ENCODE results near the gene TFPI. TPM values are rescaled to one million over a fixed set of nuclear protein-coding genes. Genes with fewer than 3 reads are reported as not detected.

Gene TFPI
- total and polyA plus RNA-seq, 7 donors: 2.3 to 83.1 (median 29.3) TPM

- TF ChIP-seq POLR2A (IDR thresholded peaks at IDR 0.05): no peak
- no peak for TF ChIP-seq POLR2AphosphoS5 (IDR thresholded peaks at IDR 0.05)
- TF ChIP-seq, protein P1, sequence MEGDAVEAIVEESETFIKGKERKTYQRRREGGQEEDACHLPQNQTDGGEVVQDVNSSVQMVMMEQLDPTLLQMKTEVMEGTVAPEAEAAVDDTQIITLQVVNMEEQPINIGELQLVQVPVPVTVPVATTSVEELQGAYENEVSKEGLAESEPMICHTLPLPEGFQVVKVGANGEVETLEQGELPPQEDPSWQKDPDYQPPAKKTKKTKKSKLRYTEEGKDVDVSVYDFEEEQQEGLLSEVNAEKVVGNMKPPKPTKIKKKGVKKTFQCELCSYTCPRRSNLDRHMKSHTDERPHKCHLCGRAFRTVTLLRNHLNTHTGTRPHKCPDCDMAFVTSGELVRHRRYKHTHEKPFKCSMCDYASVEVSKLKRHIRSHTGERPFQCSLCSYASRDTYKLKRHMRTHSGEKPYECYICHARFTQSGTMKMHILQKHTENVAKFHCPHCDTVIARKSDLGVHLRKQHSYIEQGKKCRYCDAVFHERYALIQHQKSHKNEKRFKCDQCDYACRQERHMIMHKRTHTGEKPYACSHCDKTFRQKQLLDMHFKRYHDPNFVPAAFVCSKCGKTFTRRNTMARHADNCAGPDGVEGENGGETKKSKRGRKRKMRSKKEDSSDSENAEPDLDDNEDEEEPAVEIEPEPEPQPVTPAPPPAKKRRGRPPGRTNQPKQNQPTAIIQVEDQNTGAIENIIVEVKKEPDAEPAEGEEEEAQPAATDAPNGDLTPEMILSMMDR (IDR thresholded peaks at IDR 0.05): no peak
- no peak for TF ChIP-seq EP300 (IDR thresholded peaks at IDR 0.05)
- Histone ChIP-seq H3K27ac (no peak overlapping the region), H3K4me1 (no peaks in the 10 kb centered on the region), H3K4me3 (no peak overlapping the region), H3K9me3 (no peaks in the 10 kb centered on the region), H3K27me3 (no peaks in the 10 kb centered on the region), H3K36me3 (no peaks in the 10 kb centered on the region)
- intact Hi-C loops (cut with DNase I): no loop called here
- WGBS, 2 donors: 23 to 39% methylated on average over 4 of the region's 4 CpGs
- no peak for DNase-seq
These were observed 91.4 kb downstream of the TFPI start for GRCh38 chr2:187462839-187463238.

- Histone ChIP-seq H3K4me3 (peak overlapping the region in 3 of 4 donors; percentile 24 to 28 (median 26)), H3K4me1 (no peaks in the 10 kb centered on the region), H3K36me3 (no peaks in the 10 kb centered on the region), H3K9me3 (no peaks in the 10 kb centered on the region), H3K27ac (no peak overlapping the region), H3K27me3 (no peaks in the 10 kb centered on the region)
- DNase-seq: no peak
- intact Hi-C loops (cut with DNase I): no loop called here
- TF ChIP-seq POLR2A (IDR thresholded peaks at IDR 0.05) (no peak), POLR2AphosphoS5 (IDR thresholded peaks at IDR 0.05) (no peak), EP300 (IDR thresholded peaks at IDR 0.05) (no peak)
- TF ChIP-seq, protein P1 (IDR thresholded peaks at IDR 0.05): no peak
- 76 to 80% methylated on average over 28 of the region's 28 CpGs for WGBS, 2 donors
These were observed 92.7 kb downstream of the TFPI start for GRCh38 chr2:187461294-187462261.

- Histone ChIP-seq H3K36me3 (no peaks in the 10 kb centered on the region), H3K27me3 (no peaks in the 10 kb centered on the region), H3K9me3 (no peaks in the 10 kb centered on the region), H3K4me3 (no peak overlapping the region), H3K27ac (no peak overlapping the region), H3K4me1 (no peaks in the 10 kb centered on the region)
- intact Hi-C loops (cut with DNase I): no loop called here
- no peak for DNase-seq
- TF ChIP-seq, protein P1 (IDR thresholded peaks at IDR 0.05): no peak
- TF ChIP-seq EP300 (IDR thresholded peaks at IDR 0.05) (no peak), POLR2AphosphoS5 (IDR thresholded peaks at IDR 0.05) (no peak), POLR2A (IDR thresholded peaks at IDR 0.05) (no peak)
- WGBS, 2 donors: 54 to 79% methylated on average over 2 of the region's 2 CpGs
These were observed 95.0 kb downstream of the TFPI start for GRCh38 chr2:187459256-187459655.

DNA sequence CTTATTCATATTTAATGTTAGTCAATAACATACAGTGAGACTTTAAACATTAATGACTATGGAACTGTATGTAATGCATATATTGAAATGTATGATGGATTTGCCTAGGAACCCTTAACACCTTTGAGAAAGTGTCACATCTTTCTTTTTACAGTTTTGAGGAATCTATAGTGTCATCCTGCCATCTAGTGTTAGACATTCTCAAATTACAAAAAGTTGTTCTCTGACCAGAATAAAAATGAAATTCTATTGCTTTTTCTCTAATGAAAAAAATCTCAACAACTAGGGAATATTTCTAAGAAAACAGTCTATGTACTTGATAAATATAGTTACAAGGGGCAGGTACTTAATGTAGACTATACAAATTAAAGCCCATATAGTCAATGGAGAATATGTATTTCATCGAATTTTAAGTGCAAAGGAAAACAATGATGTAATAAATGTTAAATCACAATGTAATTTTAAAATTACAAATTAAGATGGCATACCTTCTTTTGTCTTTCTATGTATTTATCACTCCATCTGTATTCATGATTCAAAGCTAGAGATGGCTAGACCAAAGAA, 101.1 kb downstream of the TFPI start:
- Histone ChIP-seq H3K9me3 (no peaks in the 10 kb centered on the region), H3K4me1 (no peaks in the 10 kb centered on the region), H3K4me3 (no peak overlapping the region), H3K27ac (no peak overlapping the region), H3K27me3 (no peaks in the 10 kb centered on the region), H3K36me3 (no peaks in the 10 kb centered on the region)
- WGBS, 2 donors: 69 to 89% methylated on average over 1 of the region's 1 CpG
- DNase-seq: no peak
- TF ChIP-seq POLR2A (IDR thresholded peaks at IDR 0.05) (no peak), POLR2AphosphoS5 (IDR thresholded peaks at IDR 0.05) (no peak)
- TF ChIP-seq, protein P1 (IDR thresholded peaks at IDR 0.05): peak in 1 of 4 experiments; percentile 21
- intact Hi-C loops (cut with DNase I): loop anchor here (5.0 kb wide), 1 partner anchor 591 kb away; no protein-coding TSS in a partner anchor
